GM12878 (cell line): ENCODE measurements around the gene NFU1. TPM values are rescaled to one million over a fixed set of nuclear protein-coding genes. Genes with fewer than 3 reads are reported as not detected.
A peak's percentile ranks its signal among the peaks of the same experiment; 100 is the strongest.

Source experiments
- ATAC-seq: fragments of 200-7000 bp; cut with Tn5 transposase; 3 replicates; pipeline ENCODE4 v1.9.1; 2020; ENCODE audit warnings: mild to moderate bottlenecking, moderate library complexity
- BruUV-seq: library from RNA; stranded (reverse); fragments of 400-500 nt; replicated peaks from 2 replicates; lab custom pipeline; 2021; lab: Mats Ljungman, UMichigan
- CTCF ChIA-PET: fragments of 300-600 bp; sonication (Branson Sonifier 250); formaldehyde crosslinking; extraction: SDS; loops from one replicate; lab custom pipeline; 2021; ENCODE audit warnings: inconsistent platforms; lab: Yijun Ruan, JAX
- POLR2A ChIA-PET: fragments of 350-600 bp; formaldehyde crosslinking; extraction: SDS; loops from one replicate; lab custom pipeline; 2021; ENCODE audit warnings: inconsistent platforms; lab: Charles Lee
- RAD21 ChIA-PET: fragments of 300-600 bp; sonication (Branson Sonifier 250); formaldehyde crosslinking; loops from one replicate; lab custom pipeline; 2023; ENCODE audit warnings: antibody characterized with exemption; ENCODE audit not compliant: unreplicated experiment; lab: Charles Lee
- SMC1A ChIA-PET: fragments of 300-600 bp; sonication (Branson Sonifier 250); formaldehyde crosslinking; loops from one replicate; lab custom pipeline; 2023; ENCODE audit not compliant: unreplicated experiment, uncharacterized antibody; lab: Charles Lee
- DNase-seq: peaks from one replicate; pipeline ENCODE4 v3.0.0-alpha.2; 2011; ENCODE audit warnings: low read depth, low spot score
- FAIRE-seq: peaks from 3 replicates; lab custom pipeline; 2011; peaks lifted over from hg19 to GRCh38; lab: Jason Lieb, UNC
- H2AFZ ChIP-seq: 2 replicates; pipeline ENCODE4 v1.6.0; 2011; ENCODE audit warnings: low read depth, low read length, control low read depth; ENCODE audit not compliant: control insufficient read depth
- H3K27ac ChIP-seq: 2 replicates; pipeline ENCODE4 v1.5.1; 2011; ENCODE audit warnings: control low read depth; ENCODE audit not compliant: control insufficient read depth, insufficient read depth
- H3K27me3 ChIP-seq, 2 experiments: replicated peaks in 1 of 2; 2 replicates each; pipeline versions ENCODE4 v1.6.0 to v1.6.1; 2011; ENCODE audit warnings: low read length in 1 of 2; ENCODE audit not compliant: control insufficient read depth in 2 of 2, insufficient read depth in 2 of 2
- H3K36me3 ChIP-seq, 2 experiments: 2 replicates each; pipeline ENCODE4 v1.5.1; 2011; ENCODE audit warnings: low read length in 1 of 2; ENCODE audit not compliant: control insufficient read depth in 2 of 2, insufficient read depth in 2 of 2
- H3K4me1 ChIP-seq: 2 replicates; pipeline ENCODE4 v1.6.1; 2011; ENCODE audit warnings: mild to moderate bottlenecking, low read length, moderate library complexity, mixed read lengths; ENCODE audit not compliant: control insufficient read depth, insufficient read depth
- H3K4me2 ChIP-seq: 2 replicates; pipeline ENCODE4 v1.6.0; 2011; ENCODE audit warnings: control low read depth; ENCODE audit not compliant: control insufficient read depth, insufficient read depth
- H3K4me3 ChIP-seq: fragments of 200-600 bp; sonication (generic); 2 replicates; pipeline ENCODE4 v1.5.1; 2016
- H3K79me2 ChIP-seq: 2 replicates; pipeline ENCODE4 v1.6.0; 2011; ENCODE audit warnings: low read length; ENCODE audit not compliant: control insufficient read depth, insufficient read depth
- H3K9ac ChIP-seq: 2 replicates; pipeline ENCODE4 v1.8.0; 2011; ENCODE audit warnings: low read length, control low read depth, mixed read lengths; ENCODE audit not compliant: control insufficient read depth, insufficient read depth
- H3K9me3 ChIP-seq: replicated peaks from 3 replicates; pipeline ENCODE4 v1.5.1; 2011; ENCODE audit warnings: mild to moderate bottlenecking, low read length; ENCODE audit not compliant: control insufficient read depth, insufficient read depth
- H4K20me1 ChIP-seq: 2 replicates; pipeline ENCODE4 v1.6.0; 2011; ENCODE audit not compliant: control insufficient read depth, insufficient read depth
- FOXM1 ChIP-seq: IDR thresholded peaks from 2 replicates; pipeline ENCODE4 v1.6.1; 2012; ENCODE audit warnings: low read depth, mild to moderate bottlenecking, inconsistent platforms, low read length, moderate library complexity
- HDGF ChIP-seq: fragments of 450-650 bp; IDR thresholded peaks from 2 replicates; pipeline ENCODE4 v1.6.1; 2016; ENCODE audit warnings: antibody characterized with exemption
- MEF2A ChIP-seq: IDR thresholded peaks from 2 replicates; pipeline ENCODE4 v1.6.1; 2011; ENCODE audit warnings: low read depth, mild to moderate bottlenecking, low read length, moderate library complexity; ENCODE audit not compliant: insufficient read depth
- NBN ChIP-seq: fragments of 450-650 bp; IDR thresholded peaks from 2 replicates; pipeline ENCODE4 v1.6.1; 2016
- NR2C2 ChIP-seq: IDR thresholded peaks from 2 replicates; pipeline ENCODE4 v1.6.1; 2011; ENCODE audit warnings: borderline replicate concordance, low read depth; ENCODE audit not compliant: control insufficient read depth, insufficient read length
- POU2F2 ChIP-seq: IDR thresholded peaks from 3 replicates; pipeline ENCODE4 v1.6.1; 2011; ENCODE audit warnings: low read depth, mild to moderate bottlenecking, low read length, borderline replicate concordance
- WGBS: methylation state at CpG from one replicate; pipeline ENCODE4 v1.1.6; 2016; ENCODE audit warnings: low lambda C conversion rate; ENCODE audit not compliant: insufficient replicate concordance, insufficient coverage; ENCODE audit errors: missing lambda C conversion rate; 5-methylcytosine and 5-hydroxymethylcytosine counted together
- in situ Hi-C: fragments of 300-500 bp; cut with MboI; formaldehyde crosslinking; loops from 9 replicates; pipeline ENCODE4 v1.14.3; 2018; ENCODE audit warnings: mixed read lengths
- intact Hi-C: fragments of 100-400 bp; cut with micrococcal nuclease; formaldehyde crosslinking; loops from one replicate; pipeline ENCODE4 v1.14.2; 2022; ENCODE audit not compliant: unreplicated experiment
- polyA plus RNA-seq, 11 experiments: library from polyadenylated mRNA; depleted of rRNA in 4 of 11; unstranded in 6 of 11; stranded (reverse) in 5 of 11; fragments of >200 nt; fragmentation: Nextera tagmentation in 4 of 11; fragmentation: Illumina TruSeq in 1 of 11; extraction: Ambion mirVana in 4 of 11; extraction: Trizol in 1 of 11; gene quantifications; 1 replicate in 1 of 11; 2 replicates in 10 of 11; pipeline versions ENCODE4 v1.2.1 to v1.2.3, GENCODE V29; 2011 to 2016; ENCODE audit warnings: inconsistent platforms in 2 of 11, missing spikeins in 2 of 11, low read depth in 1 of 11
- total RNA-seq, 4 experiments: library from RNA; depleted of rRNA in 3 of 4; stranded (reverse); fragments of >200 nt in 3 of 4; fragmentation: Illumina TruSeq in 1 of 4; extraction: Trizol in 1 of 4; gene quantifications; 2 replicates each; pipeline versions ENCODE4 v1.2.1 to v1.2.3, GENCODE V29; 2013 to 2021
- TF ChIP-seq, protein P1 (sequence below): IDR thresholded peaks from 2 replicates; pipeline ENCODE4 v1.6.1; 2012; ENCODE audit warnings: mild to moderate bottlenecking, low read depth, low read length
- TF ChIP-seq, protein P2 (sequence below): IDR thresholded peaks from 2 replicates; pipeline ENCODE4 v1.6.1; 2012; ENCODE audit warnings: low read depth, low read length, improper control_type of control experiment

Gene NFU1
- total and polyA plus RNA-seq, 10 of the 15 experiments (the other 5 are each of a cell fraction or from before 2014, with no cell fraction given), result 27.3 to 86.0 (median 41.5) TPM

DNA sequence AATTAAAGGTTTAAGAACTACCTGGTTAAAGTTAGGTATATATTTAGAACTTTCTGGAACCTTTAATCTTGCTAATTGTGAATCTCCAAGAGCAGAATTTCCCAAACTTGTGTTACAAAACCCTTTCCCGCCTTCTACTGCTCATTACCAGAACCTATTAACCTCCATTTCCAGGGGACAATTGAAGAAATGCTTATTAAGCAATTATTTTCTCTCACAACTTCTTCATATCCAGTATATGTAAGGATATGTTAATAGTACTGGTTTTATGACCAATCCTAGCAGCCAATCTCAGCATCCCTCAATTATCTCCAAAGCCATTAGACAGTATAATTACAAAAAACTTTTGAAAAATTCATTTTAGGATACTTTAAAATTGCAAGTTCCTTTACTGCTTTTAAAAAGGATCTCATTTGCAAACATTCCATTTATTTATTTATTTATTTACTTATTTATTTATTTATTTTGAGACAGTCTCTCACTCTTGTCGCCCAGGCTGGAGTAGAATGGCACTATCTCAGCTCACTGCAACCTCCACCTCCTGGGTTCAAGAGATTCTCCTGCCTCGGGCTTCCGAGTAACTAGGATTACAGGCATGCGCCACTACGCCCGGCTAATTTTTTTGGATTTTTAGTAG lies 53.9 kb downstream of the NFU1 start (continued):
- TF ChIP-seq POU2F2, result no peak
- TF ChIP-seq, protein P1, sequence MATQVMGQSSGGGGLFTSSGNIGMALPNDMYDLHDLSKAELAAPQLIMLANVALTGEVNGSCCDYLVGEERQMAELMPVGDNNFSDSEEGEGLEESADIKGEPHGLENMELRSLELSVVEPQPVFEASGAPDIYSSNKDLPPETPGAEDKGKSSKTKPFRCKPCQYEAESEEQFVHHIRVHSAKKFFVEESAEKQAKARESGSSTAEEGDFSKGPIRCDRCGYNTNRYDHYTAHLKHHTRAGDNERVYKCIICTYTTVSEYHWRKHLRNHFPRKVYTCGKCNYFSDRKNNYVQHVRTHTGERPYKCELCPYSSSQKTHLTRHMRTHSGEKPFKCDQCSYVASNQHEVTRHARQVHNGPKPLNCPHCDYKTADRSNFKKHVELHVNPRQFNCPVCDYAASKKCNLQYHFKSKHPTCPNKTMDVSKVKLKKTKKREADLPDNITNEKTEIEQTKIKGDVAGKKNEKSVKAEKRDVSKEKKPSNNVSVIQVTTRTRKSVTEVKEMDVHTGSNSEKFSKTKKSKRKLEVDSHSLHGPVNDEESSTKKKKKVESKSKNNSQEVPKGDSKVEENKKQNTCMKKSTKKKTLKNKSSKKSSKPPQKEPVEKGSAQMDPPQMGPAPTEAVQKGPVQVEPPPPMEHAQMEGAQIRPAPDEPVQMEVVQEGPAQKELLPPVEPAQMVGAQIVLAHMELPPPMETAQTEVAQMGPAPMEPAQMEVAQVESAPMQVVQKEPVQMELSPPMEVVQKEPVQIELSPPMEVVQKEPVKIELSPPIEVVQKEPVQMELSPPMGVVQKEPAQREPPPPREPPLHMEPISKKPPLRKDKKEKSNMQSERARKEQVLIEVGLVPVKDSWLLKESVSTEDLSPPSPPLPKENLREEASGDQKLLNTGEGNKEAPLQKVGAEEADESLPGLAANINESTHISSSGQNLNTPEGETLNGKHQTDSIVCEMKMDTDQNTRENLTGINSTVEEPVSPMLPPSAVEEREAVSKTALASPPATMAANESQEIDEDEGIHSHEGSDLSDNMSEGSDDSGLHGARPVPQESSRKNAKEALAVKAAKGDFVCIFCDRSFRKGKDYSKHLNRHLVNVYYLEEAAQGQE, result no peak
- no peak for TF ChIP-seq NBN
- TF ChIP-seq FOXM1, result no peak
- TF ChIP-seq MEF2A, result no peak
- TF ChIP-seq, protein P2, sequence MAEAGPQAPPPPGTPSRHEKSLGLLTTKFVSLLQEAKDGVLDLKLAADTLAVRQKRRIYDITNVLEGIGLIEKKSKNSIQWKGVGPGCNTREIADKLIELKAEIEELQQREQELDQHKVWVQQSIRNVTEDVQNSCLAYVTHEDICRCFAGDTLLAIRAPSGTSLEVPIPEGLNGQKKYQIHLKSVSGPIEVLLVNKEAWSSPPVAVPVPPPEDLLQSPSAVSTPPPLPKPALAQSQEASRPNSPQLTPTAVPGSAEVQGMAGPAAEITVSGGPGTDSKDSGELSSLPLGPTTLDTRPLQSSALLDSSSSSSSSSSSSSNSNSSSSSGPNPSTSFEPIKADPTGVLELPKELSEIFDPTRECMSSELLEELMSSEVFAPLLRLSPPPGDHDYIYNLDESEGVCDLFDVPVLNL, result no peak

DNA sequence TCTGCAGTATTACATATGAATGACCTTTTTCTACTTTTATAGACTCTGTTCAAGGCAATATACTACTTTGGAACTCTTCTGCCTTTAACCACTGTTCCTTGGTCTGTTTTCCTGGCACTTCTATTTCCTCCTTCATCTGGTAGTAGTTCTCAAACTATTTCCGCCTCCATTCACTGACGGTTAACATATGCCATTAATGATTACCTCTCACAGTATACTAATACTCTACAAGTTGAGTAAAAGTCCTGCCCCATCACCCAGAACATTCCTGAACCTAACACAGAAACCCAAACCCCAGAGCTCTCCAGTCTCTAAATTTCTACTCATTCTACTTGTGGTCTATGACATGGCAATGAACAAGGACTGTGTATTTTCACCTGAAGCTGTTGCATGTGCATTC lies 54.7 kb downstream of the NFU1 start:
- in situ Hi-C loops (no loop called here), intact Hi-C loops (loop anchor here (10.0 kb wide), 1 partner anchor 262 kb away; the partner anchor contains the start of gene AAK1)
- TSS peak; percentile 14 for BruUV-seq
- Histone ChIP-seq H3K36me3 (peaks cover 0 to 6% of the 10 kb centered on the region in 2 experiments; a peak in 1 of 4 replicates), H3K9ac (no peak overlapping the region), H3K4me3 (peak overlapping the region; percentile 49), H3K9me3 (no peaks in the 10 kb centered on the region), H3K4me1 (no peaks in the 10 kb centered on the region), H3K27ac (no peak overlapping the region), H3K27me3 (no peaks in the 10 kb centered on the region), H2AFZ (no peak overlapping the region), H3K79me2 (peaks cover 95% of the 10 kb centered on the region), H3K4me2 (peak overlapping the region; percentile 81), H4K20me1 (no peaks in the 10 kb centered on the region; the same call in 1 of the 2 replicates)
- 94% methylated on average over 2 of the region's 2 CpGs for WGBS
- RAD21 ChIA-PET, result interaction anchor here (1.6 kb wide), 1 partner anchor 55 kb away, joined by 6 read pairs; the partner anchor contains the start of gene NFU1
- no peak; the same call in 2 of the 3 replicates for ATAC-seq
- POLR2A ChIA-PET, result interaction anchor here (0.5 to 1.0 kb wide), 2 partner anchors 16 to 118 kb away, joined by 3 to 4 read pairs; no protein-coding TSS in a partner anchor
- no peak for TF ChIP-seq NR2C2
- TF ChIP-seq HDGF, result 0 out of 2 replicates have a peak, but pooled peaks have one; percentile 29
- CTCF ChIA-PET, result interaction anchor here (1.1 kb wide), 1 partner anchor 179 kb away, joined by 3 read pairs; no protein-coding TSS in a partner anchor
- no peak for DNase-seq
- SMC1A ChIA-PET, result no interaction called here
- FAIRE-seq, result no peak
